ENCODE measurements around the gene BDKRB2.

The BDKRB2 gene

GRCh38 chr14:96176275-96176674 lies 28.4 kb upstream of the BDKRB2 start:
- no peak for DNase-seq

GRCh38 chr14:96176811-96177211 lies 27.8 kb upstream of the BDKRB2 start:
- DNase-seq: peak in 1 of 51 donors; percentile 7

GRCh38 chr14:96177766-96178375 lies 26.8 kb upstream of the BDKRB2 start:
- DNase-seq: no peak

GRCh38 chr14:96178461-96179321 lies 25.9 kb upstream of the BDKRB2 start:
- DNase-seq: no peak

- DNase-seq: no peak
Observed at GRCh38 chr14:96180043-96180874, 24.4 kb upstream of the BDKRB2 start.

GRCh38 chr14:96181186-96182056 lies 23.2 kb upstream of the BDKRB2 start:
- DNase-seq: no peak

- no peak for DNase-seq
Observed at GRCh38 chr14:96182546-96182945, 22.1 kb upstream of the BDKRB2 start.

GRCh38 chr14:96184737-96185136 lies 19.9 kb upstream of the BDKRB2 start:
- DNase-seq: no peak

GRCh38 chr14:96187216-96188031 lies 17.2 kb upstream of the BDKRB2 start:
- DNase-seq: no peak

GRCh38 chr14:96189281-96189711 lies 15.3 kb upstream of the BDKRB2 start:
- no peak for DNase-seq

GRCh38 chr14:96191353-96191752 lies 13.3 kb upstream of the BDKRB2 start:
- DNase-seq: no peak

- DNase-seq: no peak
Observed at GRCh38 chr14:96191841-96192462, 12.7 kb upstream of the BDKRB2 start.

- peak in 27 of 51 donors; percentile 13 to 73 (median 42) for DNase-seq
Observed at GRCh38 chr14:96192975-96193805, 11.4 kb upstream of the BDKRB2 start.

GRCh38 chr14:96194262-96194656 lies 10.4 kb upstream of the BDKRB2 start:
- no peak for DNase-seq

- DNase-seq: no peak
Observed at GRCh38 chr14:96194657-96195431, 9.8 kb upstream of the BDKRB2 start.

- DNase-seq: no peak
Observed at GRCh38 chr14:96195441-96196081, 9.1 kb upstream of the BDKRB2 start.

GRCh38 chr14:96197163-96197852 lies 7.3 kb upstream of the BDKRB2 start:
- no peak for DNase-seq

All from hypothalamus (tissue), 51 donors.